Stimulated activated CD8-positive, alpha-beta memory T cell treated with anti-CD3 and anti-CD28 coated beads, Interleukin-4, amount 100 ng/mL, for 48 hours (primary cell): Measurements from ENCODE around the gene TPRG1.

Experiments
- DNase-seq: peaks from one replicate; pipeline ENCODE4 v3.0.0-alpha.2; 2020

TPRG1 gene

GRCh38 chr3:189286188-189286587 lies 114.4 kb downstream of the TPRG1 start:
- no peak for DNase-seq

DNA sequence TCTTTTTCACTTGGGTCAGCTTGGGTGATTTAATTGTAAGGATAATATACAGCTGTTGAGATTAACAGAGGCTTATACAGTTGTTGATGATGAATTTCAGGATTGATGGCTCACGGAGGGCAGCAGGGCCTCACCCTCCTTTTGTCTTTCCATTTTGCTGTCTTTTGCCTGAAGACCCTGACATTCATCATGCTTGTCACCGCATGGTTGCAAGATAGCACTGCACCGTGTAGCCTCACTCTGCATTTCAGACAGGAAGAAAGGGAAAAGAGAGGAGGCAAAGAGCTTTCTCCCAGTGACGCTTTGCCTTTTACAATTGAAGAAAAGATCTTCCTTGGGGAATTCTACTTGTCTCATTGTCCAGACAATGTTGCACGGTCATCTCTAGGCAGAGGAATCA lies 115.1 kb downstream of the TPRG1 start:
- DNase-seq, result no peak

- DNase-seq, result no peak
These were observed 116.8 kb downstream of the TPRG1 start for GRCh38 chr3:189288348-189289235.

DNA sequence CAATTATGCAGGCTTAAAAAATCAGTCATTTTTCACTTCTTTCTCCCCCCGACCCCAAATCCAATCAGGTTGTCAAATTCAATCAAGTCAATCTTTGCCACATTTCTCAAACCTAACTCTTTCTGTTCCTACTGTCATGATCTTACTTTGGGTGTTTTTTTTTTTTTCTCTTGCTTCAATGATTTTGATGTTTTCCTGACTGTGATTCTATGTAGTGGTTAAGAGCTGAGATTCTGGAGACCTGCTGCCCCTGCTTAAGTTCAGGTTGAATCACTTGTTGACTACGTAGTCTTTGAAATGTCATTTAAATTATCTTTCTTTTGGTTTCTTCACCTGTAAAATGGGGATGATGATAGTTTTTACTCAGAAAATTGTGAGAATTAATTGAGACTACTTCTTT lies 117.5 kb downstream of the TPRG1 start:
- DNase-seq, result no peak

- no peak for DNase-seq
These were observed 121.1 kb downstream of the TPRG1 start for GRCh38 chr3:189292667-189293484.

GRCh38 chr3:189294649-189295048 lies 122.9 kb downstream of the TPRG1 start:
- no peak for DNase-seq

- no peak for DNase-seq
These were observed 123.3 kb downstream of the TPRG1 start for GRCh38 chr3:189295089-189295488.

DNA sequence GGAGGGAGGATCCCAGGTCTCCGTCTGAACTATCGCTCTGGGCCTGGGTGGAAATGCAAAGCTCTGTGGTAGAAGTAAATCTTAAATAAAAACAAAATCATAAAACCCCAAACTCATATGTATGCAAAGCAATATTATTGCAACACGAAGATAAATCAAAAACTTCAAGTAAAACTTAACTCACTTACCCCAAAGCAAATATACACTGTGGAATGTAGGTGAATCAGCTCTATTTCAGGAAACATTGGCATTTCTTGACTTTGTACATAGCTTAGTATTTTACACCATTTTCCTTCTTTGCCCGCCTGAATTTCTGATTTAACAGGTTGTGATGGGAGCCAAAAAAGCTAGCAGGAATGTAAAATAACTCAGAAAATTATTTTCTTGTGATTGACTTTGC lies 126.2 kb downstream of the TPRG1 start:
- DNase-seq, result no peak

GRCh38 chr3:189298469-189299375 lies 127.0 kb downstream of the TPRG1 start:
- no peak for DNase-seq

DNA sequence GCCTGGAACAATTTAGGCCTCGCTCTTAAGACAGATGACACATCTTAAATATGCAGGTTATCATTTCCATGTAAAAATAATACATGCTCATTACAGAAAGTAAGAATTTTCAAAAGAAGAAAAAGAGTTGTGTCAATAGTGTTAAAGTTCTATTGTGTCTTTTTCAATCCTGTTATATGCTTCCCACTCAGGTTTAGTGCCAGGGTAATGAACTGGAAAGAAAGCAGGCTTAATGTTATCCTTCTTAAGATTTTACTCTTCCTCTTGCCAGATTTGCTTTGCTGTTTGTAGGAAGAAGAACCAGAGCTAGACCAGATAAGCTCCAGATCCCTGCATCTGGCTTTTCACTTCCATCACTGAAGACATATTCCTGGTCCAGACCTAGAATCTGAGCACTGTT lies 128.6 kb downstream of the TPRG1 start:
- no peak for DNase-seq

DNA sequence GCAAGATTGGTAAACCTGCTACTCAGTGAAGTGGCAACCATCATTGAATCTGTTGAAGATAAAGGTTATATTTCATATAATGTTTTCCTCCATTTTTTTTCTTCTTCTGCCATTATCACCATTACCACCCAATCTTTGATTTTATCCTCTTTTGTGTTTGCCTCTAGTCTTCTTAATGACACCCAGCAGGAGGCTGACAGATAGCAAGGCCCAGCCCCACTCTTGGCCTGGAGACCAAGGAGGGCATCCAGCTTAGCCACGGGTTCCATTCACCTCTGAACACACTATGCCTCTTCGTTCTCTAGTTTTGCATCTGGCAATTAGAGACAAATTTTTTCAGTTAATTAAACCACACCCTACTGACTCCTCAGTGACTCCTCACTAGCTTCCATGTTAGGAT lies 129.7 kb downstream of the TPRG1 start:
- DNase-seq, result no peak

- no peak for DNase-seq
These were observed 131.8 kb downstream of the TPRG1 start for GRCh38 chr3:189303584-189303983.

- peak; percentile 31 for DNase-seq
These were observed 132.9 kb downstream of the TPRG1 start for GRCh38 chr3:189304465-189305351.

DNA sequence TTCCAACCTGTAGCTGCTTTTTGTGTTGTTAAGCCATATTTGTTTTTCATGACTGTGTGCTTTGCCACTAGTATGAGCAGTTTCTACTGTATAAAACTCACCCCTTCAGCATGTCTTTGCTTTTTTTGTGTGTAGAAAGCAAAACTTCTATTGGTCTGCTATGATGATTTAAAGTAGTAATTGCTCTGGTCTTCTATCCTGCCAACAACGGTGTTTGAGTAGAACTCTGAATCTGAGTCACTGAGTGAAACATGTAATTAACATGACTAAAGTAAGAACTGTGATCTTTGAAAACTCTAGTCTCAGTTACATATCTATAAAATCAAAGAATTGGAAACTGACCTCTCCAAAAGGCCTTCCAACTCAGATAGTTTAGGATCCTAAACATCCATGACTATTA lies 133.6 kb downstream of the TPRG1 start:
- DNase-seq, result no peak

DNA sequence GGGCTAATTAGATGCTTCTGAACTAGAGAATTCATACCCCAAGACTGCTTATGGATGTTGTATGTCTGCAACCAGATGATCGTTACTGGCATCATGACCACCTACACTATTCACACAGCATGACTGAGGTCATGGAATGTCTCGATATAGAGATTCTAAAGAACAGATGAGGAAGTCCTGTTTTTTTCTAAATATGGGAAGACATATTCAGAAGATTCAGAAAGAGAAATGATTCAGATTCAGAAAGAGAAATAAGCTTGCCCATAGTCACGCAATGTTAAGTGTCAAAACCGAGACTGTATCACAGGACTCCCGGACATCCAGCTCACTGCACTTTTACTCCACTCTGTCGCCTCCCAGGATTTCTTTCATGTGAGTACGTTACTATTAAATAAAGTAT lies 136.2 kb downstream of the TPRG1 start:
- DNase-seq, result no peak

GRCh38 chr3:189308608-189309007 lies 136.8 kb downstream of the TPRG1 start:
- no peak for DNase-seq

GRCh38 chr3:189309400-189309975 lies 137.7 kb downstream of the TPRG1 start:
- DNase-seq, result no peak

- no peak for DNase-seq
These were observed 139.8 kb downstream of the TPRG1 start for GRCh38 chr3:189311521-189311920.

GRCh38 chr3:189312866-189313265 lies 141.1 kb downstream of the TPRG1 start:
- DNase-seq, result no peak

GRCh38 chr3:189316296-189317019 lies 144.7 kb downstream of the TPRG1 start:
- DNase-seq, result no peak

GRCh38 chr3:189317911-189318310 lies 146.1 kb downstream of the TPRG1 start:
- DNase-seq, result no peak
